ENCODE measurements around the gene LMX1B. TPM values are rescaled to one million over a fixed set of nuclear protein-coding genes. Genes with fewer than 3 reads are reported as not detected.
A peak's percentile ranks its signal among the peaks of the same experiment; 100 is the strongest.

The LMX1B gene
- total RNA-seq, 1 experiment from 2014 or later, result 11.3 TPM

GRCh38 chr9:126613651-126614050 is at the start of gene LMX1B (continued):
- TF ChIP-seq, protein P1, sequence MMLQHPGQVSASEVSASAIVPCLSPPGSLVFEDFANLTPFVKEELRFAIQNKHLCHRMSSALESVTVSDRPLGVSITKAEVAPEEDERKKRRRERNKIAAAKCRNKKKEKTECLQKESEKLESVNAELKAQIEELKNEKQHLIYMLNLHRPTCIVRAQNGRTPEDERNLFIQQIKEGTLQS (IDR thresholded peaks at IDR 0.05), result no peak
- TF ChIP-seq POLR2AphosphoS5 (IDR thresholded peaks at IDR 0.05; ENCODE audit: low read depth, low read length) (peak; percentile 78), SRF (IDR thresholded peaks at IDR 0.05; ENCODE audit: low read depth) (no peak), SIN3A (IDR thresholded peaks at IDR 0.05; ENCODE audit: low read depth) (peak; percentile 71; the same call in 1 of the 2 replicates)

GRCh38 chr9:126564128-126564527 is 49.6 kb upstream of the LMX1B start:
- no TSS peak for BruUV-seq (replicated peaks)

More at GRCh38 chr9:126564128-126564527, 49.6 kb upstream of the LMX1B start:
- POLR2A ChIA-PET, result no interaction called here
- DNase-seq (ENCODE audit: low read depth, low spot score), result no peak
- no peak overlapping the region for H3K4me2 ChIP-seq (ENCODE audit: low read length)
- peaks cover 0 to 5% of the 10 kb centered on the region in 2 experiments; a peak in 2 of 4 replicates for H3K4me1 ChIP-seq (ENCODE audit: control insufficient read depth in 1 of 2, insufficient read depth in 2 of 2, low read length in 2 of 2)
- peaks cover 34% of the 10 kb centered on the region for H3K27me3 ChIP-seq (ENCODE audit: insufficient read depth, low read length)
- TF ChIP-seq, protein P2, sequence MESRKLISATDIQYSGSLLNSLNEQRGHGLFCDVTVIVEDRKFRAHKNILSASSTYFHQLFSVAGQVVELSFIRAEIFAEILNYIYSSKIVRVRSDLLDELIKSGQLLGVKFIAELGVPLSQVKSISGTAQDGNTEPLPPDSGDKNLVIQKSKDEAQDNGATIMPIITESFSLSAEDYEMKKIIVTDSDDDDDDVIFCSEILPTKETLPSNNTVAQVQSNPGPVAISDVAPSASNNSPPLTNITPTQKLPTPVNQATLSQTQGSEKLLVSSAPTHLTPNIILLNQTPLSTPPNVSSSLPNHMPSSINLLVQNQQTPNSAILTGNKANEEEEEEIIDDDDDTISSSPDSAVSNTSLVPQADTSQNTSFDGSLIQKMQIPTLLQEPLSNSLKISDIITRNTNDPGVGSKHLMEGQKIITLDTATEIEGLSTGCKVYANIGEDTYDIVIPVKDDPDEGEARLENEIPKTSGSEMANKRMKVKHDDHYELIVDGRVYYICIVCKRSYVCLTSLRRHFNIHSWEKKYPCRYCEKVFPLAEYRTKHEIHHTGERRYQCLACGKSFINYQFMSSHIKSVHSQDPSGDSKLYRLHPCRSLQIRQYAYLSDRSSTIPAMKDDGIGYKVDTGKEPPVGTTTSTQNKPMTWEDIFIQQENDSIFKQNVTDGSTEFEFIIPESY (IDR thresholded peaks at IDR 0.05; ENCODE audit: extremely low read depth, insufficient replicate concordance, low read length), result no peak
- no peak for TF ChIP-seq SIN3A (IDR thresholded peaks at IDR 0.05; ENCODE audit: low read depth)
- TF ChIP-seq, protein P3, sequence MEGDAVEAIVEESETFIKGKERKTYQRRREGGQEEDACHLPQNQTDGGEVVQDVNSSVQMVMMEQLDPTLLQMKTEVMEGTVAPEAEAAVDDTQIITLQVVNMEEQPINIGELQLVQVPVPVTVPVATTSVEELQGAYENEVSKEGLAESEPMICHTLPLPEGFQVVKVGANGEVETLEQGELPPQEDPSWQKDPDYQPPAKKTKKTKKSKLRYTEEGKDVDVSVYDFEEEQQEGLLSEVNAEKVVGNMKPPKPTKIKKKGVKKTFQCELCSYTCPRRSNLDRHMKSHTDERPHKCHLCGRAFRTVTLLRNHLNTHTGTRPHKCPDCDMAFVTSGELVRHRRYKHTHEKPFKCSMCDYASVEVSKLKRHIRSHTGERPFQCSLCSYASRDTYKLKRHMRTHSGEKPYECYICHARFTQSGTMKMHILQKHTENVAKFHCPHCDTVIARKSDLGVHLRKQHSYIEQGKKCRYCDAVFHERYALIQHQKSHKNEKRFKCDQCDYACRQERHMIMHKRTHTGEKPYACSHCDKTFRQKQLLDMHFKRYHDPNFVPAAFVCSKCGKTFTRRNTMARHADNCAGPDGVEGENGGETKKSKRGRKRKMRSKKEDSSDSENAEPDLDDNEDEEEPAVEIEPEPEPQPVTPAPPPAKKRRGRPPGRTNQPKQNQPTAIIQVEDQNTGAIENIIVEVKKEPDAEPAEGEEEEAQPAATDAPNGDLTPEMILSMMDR (IDR thresholded peaks at IDR 0.05 in 2 of 3, conservative IDR thresholded peaks at IDR 0.05 in 1 of 3; ENCODE audit: borderline replicate concordance in 1 of 3, insufficient read depth in 1 of 3, low read depth in 2 of 3, low read length in 2 of 3), result no peak
- no peak for TF ChIP-seq ZFX (IDR thresholded peaks at IDR 0.05)
- TF ChIP-seq POLR2A (IDR thresholded peaks at IDR 0.05; ENCODE audit: borderline replicate concordance, extremely low read depth, insufficient read depth, insufficient read length), result no peak
- no peak for TF ChIP-seq EGR1 (IDR thresholded peaks at IDR 0.05; ENCODE audit: low read depth)
- TF ChIP-seq EZH2 (IDR thresholded peaks at IDR 0.05), result no peak
- no peak for TF ChIP-seq EZH2phosphoT487 (IDR thresholded peaks at IDR 0.05; ENCODE audit: borderline replicate concordance)
- TF ChIP-seq JUND (IDR thresholded peaks at IDR 0.05), result no peak
- TF ChIP-seq ZNF274 (IDR thresholded peaks at IDR 0.05; ENCODE audit: low read depth, low read length), result no peak
- TF ChIP-seq MAX (IDR thresholded peaks at IDR 0.05), result no peak
- no peak for TF ChIP-seq ELF1 (IDR thresholded peaks at IDR 0.05; ENCODE audit: borderline replicate concordance, low read depth)
- TF ChIP-seq SP1 (IDR thresholded peaks at IDR 0.05; ENCODE audit: low read depth), result no peak
- TF ChIP-seq POLR2AphosphoS5 (IDR thresholded peaks at IDR 0.05; ENCODE audit: low read depth, low read length), result no peak
- TF ChIP-seq CBX3 (IDR thresholded peaks at IDR 0.05; ENCODE audit: low read depth), result no peak
- TF ChIP-seq TCF7L2 (IDR thresholded peaks at IDR 0.05; ENCODE audit: borderline replicate concordance, extremely low read depth, insufficient read depth, insufficient read length), result no peak
- TF ChIP-seq YY1 (IDR thresholded peaks at IDR 0.05; ENCODE audit: extremely low read depth, insufficient replicate concordance, low read depth, low read length), result no peak
- no peaks in the 10 kb centered on the region for H3K79me2 ChIP-seq (ENCODE audit: insufficient read depth, low read length)
- intact Hi-C loops (cut with micrococcal nuclease), result no loop called here
- CTCF ChIA-PET, result interaction anchor here (0.6 kb wide), 1 partner anchor 218 kb away, joined by 4 read pairs; no protein-coding TSS in a partner anchor
- no peak overlapping the region for H3K9ac ChIP-seq (ENCODE audit: low read length)
- RAD21 ChIA-PET (ENCODE audit: low non-redundant PET in 1 of 2, low total read pairs in 2 of 2, uncharacterized antibody in 2 of 2, unreplicated experiment in 2 of 2), result interaction anchor here in 1 of 2 experiments (0.6 kb wide), 1 partner anchor 218 kb away, joined by 3 read pairs; no protein-coding TSS in a partner anchor
- peak; percentile 8; the same call in 1 of the 2 replicates for ATAC-seq
- no peak overlapping the region for H3K4me3 ChIP-seq (replicated peaks in 1 of 2; ENCODE audit: low read depth in 1 of 2, low read length in 2 of 2)
- H3K9me3 ChIP-seq (ENCODE audit: control insufficient read depth in 1 of 2, insufficient read depth in 1 of 2, low read depth in 1 of 2, low read length in 2 of 2), result no peaks in the 10 kb centered on the region
- H3K9me2 ChIP-seq (ENCODE audit: insufficient read depth), result no peaks in the 10 kb centered on the region
- H3K36me3 ChIP-seq (ENCODE audit: control insufficient read depth in 1 of 2, insufficient read depth in 2 of 2, low read length in 2 of 2), result no peaks in the 10 kb centered on the region
- H2AFZ ChIP-seq (ENCODE audit: low read depth, low read length, poor library complexity, severe bottlenecking), result no peak overlapping the region
- no peaks in the 10 kb centered on the region for H4K20me1 ChIP-seq (ENCODE audit: insufficient read depth)
- no peak overlapping the region for H3K27ac ChIP-seq (ENCODE audit: low read depth, low read length)

Measured in HCT116 (cell line).